RWPE2 (cell line): Measurements from ENCODE around the gene ILDR1.

ENCODE experiments used
- ATAC-seq: fragments of 200-7000 bp; cut with Tn5 transposase; 3 replicates; pipeline ENCODE4 v1.9.1; 2021; ENCODE audit warnings: low read depth
- DNase-seq: peaks from one replicate; pipeline ENCODE4 v3.0.0-alpha.2; 2020; ENCODE audit warnings: low spot score
- H3K27ac ChIP-seq: fragments of 450-650 bp; 2 replicates; pipeline ENCODE4 v1.5.1; 2017; ENCODE audit warnings: mild to moderate bottlenecking; ENCODE audit not compliant: poor library complexity, severe bottlenecking
- H3K27me3 ChIP-seq: fragments of 250-450 bp; sonication (Bioruptor Pico); 2 replicates; pipeline ENCODE4 v1.5.1; 2021; ENCODE audit warnings: mild to moderate bottlenecking, moderate library complexity; ENCODE audit not compliant: insufficient read depth, poor library complexity, severe bottlenecking
- H3K36me3 ChIP-seq: fragments of 250-450 bp; sonication (Bioruptor Pico); 2 replicates; pipeline ENCODE4 v1.5.1; 2020; ENCODE audit warnings: low read depth, mild to moderate bottlenecking, moderate library complexity
- H3K4me1 ChIP-seq: fragments of 250-450 bp; sonication (Bioruptor Pico); 2 replicates; pipeline ENCODE4 v1.5.1; 2021; ENCODE audit warnings: mild to moderate bottlenecking, moderate library complexity; ENCODE audit not compliant: insufficient read depth, poor library complexity, severe bottlenecking
- H3K4me3 ChIP-seq: fragments of 250-450 bp; sonication (Bioruptor Pico); 2 replicates; pipeline ENCODE4 v1.5.1; 2021; ENCODE audit warnings: mild to moderate bottlenecking, moderate library complexity; ENCODE audit not compliant: severe bottlenecking
- H3K9me3 ChIP-seq: fragments of 250-450 bp; sonication (Bioruptor Pico); 2 replicates; pipeline ENCODE4 v1.5.1; 2021; ENCODE audit warnings: mild to moderate bottlenecking, moderate library complexity; ENCODE audit not compliant: severe bottlenecking
- TF ChIP-seq, protein P1 (sequence below): fragments of 450-650 bp; IDR thresholded peaks from one replicate; pipeline ENCODE4 v1.5.1; 2017; ENCODE audit warnings: mild to moderate bottlenecking, moderate library complexity; ENCODE audit not compliant: poor library complexity, severe bottlenecking

Gene ILDR1

DNA sequence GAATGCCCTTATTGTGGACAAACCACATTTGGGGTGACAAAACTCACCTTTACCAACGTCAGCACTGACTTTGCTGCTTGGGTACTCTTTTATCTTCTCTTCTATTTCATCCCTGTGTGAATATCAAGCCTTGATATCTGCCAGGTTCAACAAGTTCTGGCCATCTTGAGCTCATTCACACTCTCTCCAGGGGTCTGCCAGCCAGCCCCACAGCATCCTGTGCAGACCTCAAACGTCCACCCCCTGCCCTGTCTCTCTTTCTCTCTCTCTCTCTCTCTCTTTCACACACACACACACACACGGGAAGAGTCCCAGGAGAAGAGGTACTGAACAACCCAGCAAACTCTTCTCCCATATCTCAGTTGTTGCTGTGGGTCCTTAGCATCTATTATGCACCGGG is 10.7 kb downstream of the ILDR1 start:
- TF ChIP-seq, protein P1, sequence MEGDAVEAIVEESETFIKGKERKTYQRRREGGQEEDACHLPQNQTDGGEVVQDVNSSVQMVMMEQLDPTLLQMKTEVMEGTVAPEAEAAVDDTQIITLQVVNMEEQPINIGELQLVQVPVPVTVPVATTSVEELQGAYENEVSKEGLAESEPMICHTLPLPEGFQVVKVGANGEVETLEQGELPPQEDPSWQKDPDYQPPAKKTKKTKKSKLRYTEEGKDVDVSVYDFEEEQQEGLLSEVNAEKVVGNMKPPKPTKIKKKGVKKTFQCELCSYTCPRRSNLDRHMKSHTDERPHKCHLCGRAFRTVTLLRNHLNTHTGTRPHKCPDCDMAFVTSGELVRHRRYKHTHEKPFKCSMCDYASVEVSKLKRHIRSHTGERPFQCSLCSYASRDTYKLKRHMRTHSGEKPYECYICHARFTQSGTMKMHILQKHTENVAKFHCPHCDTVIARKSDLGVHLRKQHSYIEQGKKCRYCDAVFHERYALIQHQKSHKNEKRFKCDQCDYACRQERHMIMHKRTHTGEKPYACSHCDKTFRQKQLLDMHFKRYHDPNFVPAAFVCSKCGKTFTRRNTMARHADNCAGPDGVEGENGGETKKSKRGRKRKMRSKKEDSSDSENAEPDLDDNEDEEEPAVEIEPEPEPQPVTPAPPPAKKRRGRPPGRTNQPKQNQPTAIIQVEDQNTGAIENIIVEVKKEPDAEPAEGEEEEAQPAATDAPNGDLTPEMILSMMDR, result no peak
- Histone ChIP-seq H3K4me3 (no peak overlapping the region), H3K9me3 (no peaks in the 10 kb centered on the region), H3K4me1 (peaks cover 6% of the 10 kb centered on the region), H3K27me3 (no peaks in the 10 kb centered on the region), H3K27ac (no peak overlapping the region), H3K36me3 (no peaks in the 10 kb centered on the region)
- DNase-seq (no peak), ATAC-seq (no peak)

DNA sequence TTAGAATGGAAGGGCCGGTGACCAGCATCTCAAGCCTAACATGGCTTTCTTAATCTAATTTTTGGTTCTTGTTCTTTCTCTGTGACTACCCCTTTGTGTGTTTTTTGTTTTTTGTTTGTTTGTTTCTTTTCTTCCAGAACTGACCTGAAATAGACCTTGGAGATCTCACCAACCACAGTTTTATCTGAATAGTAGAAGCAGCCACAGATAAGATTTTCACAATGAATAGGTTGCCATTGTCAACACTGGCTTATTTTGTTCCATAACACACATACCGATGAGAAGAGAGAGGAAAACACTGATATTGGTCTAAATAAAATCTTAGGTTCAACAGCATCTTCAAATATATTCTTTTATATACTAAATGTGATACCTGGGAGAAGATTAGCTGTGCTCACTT is 11.5 kb downstream of the ILDR1 start:
- Histone ChIP-seq H3K9me3 (no peaks in the 10 kb centered on the region), H3K4me3 (no peak overlapping the region), H3K27ac (no peak overlapping the region), H3K4me1 (peaks cover 6% of the 10 kb centered on the region), H3K36me3 (no peaks in the 10 kb centered on the region), H3K27me3 (no peaks in the 10 kb centered on the region)
- TF ChIP-seq, protein P1, result no peak
- DNase-seq, result no peak
- ATAC-seq, result no peak

DNA sequence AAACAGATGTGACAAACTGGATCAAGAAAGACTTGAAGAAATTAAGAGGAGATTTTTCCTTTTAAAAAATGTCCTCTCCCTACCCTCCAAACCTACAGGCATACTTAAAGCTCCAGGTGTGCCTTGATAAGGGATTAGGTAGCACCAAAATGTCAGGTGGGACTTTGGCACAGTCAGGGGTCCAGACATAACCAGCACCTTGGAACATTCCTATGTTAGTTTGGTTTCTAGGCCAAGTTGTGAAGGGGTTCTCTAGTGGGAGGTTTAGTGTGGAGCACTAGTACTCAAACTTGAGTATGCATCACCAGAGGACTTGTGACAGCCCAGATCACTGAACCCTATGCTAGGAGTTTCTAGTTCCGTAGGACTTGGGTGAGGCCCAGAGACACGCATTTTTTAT is 13.9 kb downstream of the ILDR1 start:
- ATAC-seq (no peak), DNase-seq (no peak)
- Histone ChIP-seq H3K9me3 (no peaks in the 10 kb centered on the region), H3K4me1 (peaks cover 18% of the 10 kb centered on the region), H3K4me3 (no peak overlapping the region), H3K36me3 (no peaks in the 10 kb centered on the region), H3K27ac (no peak overlapping the region), H3K27me3 (no peaks in the 10 kb centered on the region)
- TF ChIP-seq, protein P1, result no peak

DNA sequence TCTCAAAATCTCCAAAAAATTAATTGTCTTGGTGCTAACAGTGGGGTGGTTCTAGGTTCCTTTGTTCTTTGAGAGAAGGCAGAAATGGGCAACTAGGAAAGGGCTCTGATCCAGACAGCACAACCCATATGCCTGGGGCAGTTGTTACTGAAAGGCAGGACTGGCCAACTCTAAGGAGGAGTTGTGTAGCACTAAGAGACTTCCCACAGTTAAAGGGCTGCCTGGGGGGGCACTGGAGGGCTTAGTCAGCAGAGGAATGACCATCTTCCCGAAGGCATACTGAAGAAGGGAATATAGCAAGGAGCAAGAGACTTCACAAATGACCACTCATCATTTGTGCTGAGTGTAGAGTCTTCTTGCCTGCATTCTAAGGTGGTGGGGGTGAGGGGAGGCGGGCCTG is 15.8 kb downstream of the ILDR1 start:
- no peaks in the 10 kb centered on the region for H3K27me3 ChIP-seq
- H3K4me1 ChIP-seq, result peaks cover 18% of the 10 kb centered on the region
- no peak overlapping the region for H3K27ac ChIP-seq
- H3K36me3 ChIP-seq, result no peaks in the 10 kb centered on the region
- H3K4me3 ChIP-seq, result no peak overlapping the region
- TF ChIP-seq, protein P1, result no peak
- H3K9me3 ChIP-seq, result no peaks in the 10 kb centered on the region
- ATAC-seq (no peak), DNase-seq (no peak)

DNA sequence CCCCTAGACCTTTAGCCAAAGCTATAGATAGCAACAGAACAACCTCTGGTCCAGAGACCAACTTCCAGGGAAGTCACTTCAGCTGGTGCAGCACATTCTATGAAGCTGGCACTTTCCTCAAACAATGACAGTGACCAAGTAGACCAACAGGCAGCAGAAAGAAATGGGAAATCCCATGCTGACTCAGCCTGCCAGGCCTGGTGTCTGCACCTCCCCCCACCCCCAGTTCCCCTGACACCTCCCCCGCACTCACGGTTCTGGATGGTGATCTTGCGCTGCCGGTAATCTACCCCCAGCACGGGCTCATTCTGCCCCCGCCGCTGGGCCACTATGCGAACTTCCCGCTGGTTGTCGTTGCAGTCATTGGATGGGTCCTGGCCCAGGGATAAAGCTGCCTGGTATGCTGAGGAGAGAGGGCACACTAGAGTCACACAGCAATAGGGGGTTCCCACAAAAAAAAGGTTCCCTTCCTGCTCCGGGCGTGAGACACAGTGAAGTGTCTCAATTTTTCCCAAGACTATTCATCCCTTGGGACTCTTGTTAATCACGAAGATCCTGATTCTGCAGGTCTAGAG is 17.0 kb downstream of the ILDR1 start:
- H3K27ac ChIP-seq, result no peak overlapping the region
- ATAC-seq (no peak), DNase-seq (no peak)
- no peaks in the 10 kb centered on the region for H3K27me3 ChIP-seq
- peaks cover 18% of the 10 kb centered on the region for H3K4me1 ChIP-seq
- no peak overlapping the region for H3K4me3 ChIP-seq
- TF ChIP-seq, protein P1, result no peak
- no peaks in the 10 kb centered on the region for H3K36me3 ChIP-seq
- no peaks in the 10 kb centered on the region for H3K9me3 ChIP-seq
